GM18499 (cell line): ENCODE results near the gene B3GALT2.
"Not testable (repeated sequence)": the region's sequence is repeated elsewhere in the genome, so short reads cannot be mapped to it uniquely, and the experiment has no call there.

Experiments
- ATAC-seq: cut with Tn5 transposase; IDR thresholded peaks from one replicate; pipeline ENCODE4 v1.9.1; 2021; ENCODE audit warnings: moderate number of reproducible peaks; ENCODE audit not compliant: insufficient read depth, unreplicated experiment

B3GALT2 gene

GRCh38 chr1:193185901-193186731 is at the start of gene B3GALT2:
Gene B3GALT2, minus strand, starts transcription at chr1:193186613. Its CDS starts 5,051 bp downstream, at chr1:193181562.
- no peak for ATAC-seq

- no peak for ATAC-seq
Observed at GRCh38 chr1:193234530-193234929, 48.1 kb upstream of the B3GALT2 start.

GRCh38 chr1:193231146-193231545 is 44.7 kb upstream of the B3GALT2 start:
- ATAC-seq: not testable (repeated sequence)

GRCh38 chr1:193229136-193229535 is 42.7 kb upstream of the B3GALT2 start:
- no peak for ATAC-seq

- no peak for ATAC-seq
Observed at GRCh38 chr1:193222056-193222615, 35.7 kb upstream of the B3GALT2 start.

GRCh38 chr1:193221651-193222050 is 35.2 kb upstream of the B3GALT2 start:
- no peak for ATAC-seq

GRCh38 chr1:193219391-193219790 is 33.0 kb upstream of the B3GALT2 start:
- no peak for ATAC-seq

- peak; percentile 88 for ATAC-seq
Observed at GRCh38 chr1:193216920-193217319, 30.5 kb upstream of the B3GALT2 start.

- ATAC-seq: no peak
Observed at GRCh38 chr1:193213998-193214397, 27.6 kb upstream of the B3GALT2 start.

GRCh38 chr1:193212637-193213036 is 26.2 kb upstream of the B3GALT2 start:
- ATAC-seq: no peak

- peak; percentile 70 for ATAC-seq
Observed at GRCh38 chr1:193211539-193211938, 25.1 kb upstream of the B3GALT2 start.

- no peak for ATAC-seq
Observed at GRCh38 chr1:193210996-193211395, 24.6 kb upstream of the B3GALT2 start.

- no peak for ATAC-seq
Observed at GRCh38 chr1:193201021-193201420, 14.6 kb upstream of the B3GALT2 start.

GRCh38 chr1:193199940-193200339 is 13.5 kb upstream of the B3GALT2 start:
- ATAC-seq: no peak

GRCh38 chr1:193192586-193192985 is 6.2 kb upstream of the B3GALT2 start:
- ATAC-seq: no peak

GRCh38 chr1:193190096-193190744 is 3.8 kb upstream of the B3GALT2 start:
- ATAC-seq: no peak

GRCh38 chr1:193189442-193190095 is 3.2 kb upstream of the B3GALT2 start:
- ATAC-seq: no peak

GRCh38 chr1:193188915-193189314 is 2.5 kb upstream of the B3GALT2 start:
- ATAC-seq: not testable (repeated sequence)

GRCh38 chr1:193187114-193187513 is 701 bp upstream of the B3GALT2 start:
- no peak for ATAC-seq

- ATAC-seq: no peak
Observed at GRCh38 chr1:193185211-193185610, 1.2 kb downstream of the B3GALT2 start.

- no peak for ATAC-seq
Observed at GRCh38 chr1:193184776-193185175, 1.6 kb downstream of the B3GALT2 start.
